Stimulated activated naive B cell treated with anti-CD40 and anti-IgM and Interleukin-4, amounts not matched to agents 10 μg/mL and 1 μg/mL and 100 μg/mL, for 72 hours (primary cell): ENCODE data around the gene CREB3L1.

Source experiments
- ATAC-seq, 2 donors: fragments of 150-1000 bp; cut with Tn5 transposase; replicated peaks; 2 replicates each; pipeline ENCODE4 v1.10.0; 2021; ENCODE audit warnings: moderate library complexity in 1 of 2
- DNase-seq: peaks from one replicate; pipeline ENCODE4 v3.0.0; 2021
- H3K27ac Mint-ChIP-seq: one replicate; pipeline ENCODE4 v1.8.0; 2022; ENCODE audit warnings: mild to moderate bottlenecking, mixed read lengths
- H3K27me3 Mint-ChIP-seq, 2 donors: one replicate each; pipeline ENCODE4 v1.8.0; 2022; ENCODE audit warnings: mixed read lengths in 2 of 2
- H3K36me3 Mint-ChIP-seq, 2 donors: one replicate each; pipeline ENCODE4 v1.8.0; 2022; ENCODE audit warnings: mixed read lengths in 2 of 2, mild to moderate bottlenecking in 1 of 2
- H3K4me1 Mint-ChIP-seq, 2 donors: one replicate each; pipeline ENCODE4 v1.8.0; 2022; ENCODE audit warnings: mixed read lengths in 2 of 2, mild to moderate bottlenecking in 1 of 2
- H3K4me3 Mint-ChIP-seq, 2 donors: one replicate each; pipeline ENCODE4 v1.8.0; 2022; ENCODE audit warnings: mild to moderate bottlenecking in 2 of 2, mixed read lengths in 2 of 2, moderate library complexity in 1 of 2
- H3K9me3 Mint-ChIP-seq, 2 donors: one replicate each; pipeline ENCODE4 v1.8.0; 2022; ENCODE audit warnings: mixed read lengths in 2 of 2, mild to moderate bottlenecking in 1 of 2

CREB3L1 gene

GRCh38 chr11:46272816-46273427 is 4.5 kb upstream of the CREB3L1 start:
- H3K27me3 Mint-ChIP-seq, result peaks cover 17 to 28% of the 10 kb centered on the region in 2 donors
- no peaks in the 10 kb centered on the region for H3K9me3 Mint-ChIP-seq
- no peak overlapping the region for H3K27ac Mint-ChIP-seq
- ATAC-seq, result no peak
- no peaks in the 10 kb centered on the region for H3K36me3 Mint-ChIP-seq
- H3K4me3 Mint-ChIP-seq, result no peak overlapping the region
- peaks cover 6 to 14% of the 10 kb centered on the region in 2 donors for H3K4me1 Mint-ChIP-seq
- DNase-seq, result no peak

GRCh38 chr11:46273511-46274205 is 3.8 kb upstream of the CREB3L1 start:
- Mint-ChIP-seq H3K4me1 (peaks cover 6 to 14% of the 10 kb centered on the region in 2 donors), H3K27ac (no peak overlapping the region), H3K4me3 (no peak overlapping the region), H3K27me3 (peaks cover 14 to 36% of the 10 kb centered on the region in 2 donors), H3K9me3 (no peaks in the 10 kb centered on the region), H3K36me3 (no peaks in the 10 kb centered on the region)
- no peak for DNase-seq
- ATAC-seq, result no peak

- H3K36me3 Mint-ChIP-seq, result no peaks in the 10 kb centered on the region
- no peaks in the 10 kb centered on the region for H3K9me3 Mint-ChIP-seq
- peaks cover 23 to 53% of the 10 kb centered on the region in 2 donors for H3K27me3 Mint-ChIP-seq
- peaks cover 5 to 7% of the 10 kb centered on the region in 2 donors for H3K4me1 Mint-ChIP-seq
- H3K4me3 Mint-ChIP-seq, result no peak overlapping the region
- ATAC-seq, result no peak
- DNase-seq, result no peak
- H3K27ac Mint-ChIP-seq, result no peak overlapping the region
Measured at GRCh38 chr11:46275964-46276641, 1.4 kb upstream of the CREB3L1 start.

GRCh38 chr11:46277313-46277621 is 195 bp upstream of the CREB3L1 start:
- no peaks in the 10 kb centered on the region for H3K9me3 Mint-ChIP-seq
- peak overlapping the region; percentile 11 to 51 for H3K4me3 Mint-ChIP-seq
- H3K4me1 Mint-ChIP-seq, result peaks cover 5 to 9% of the 10 kb centered on the region in 2 donors
- ATAC-seq, result no peak
- H3K27ac Mint-ChIP-seq, result no peak overlapping the region
- peaks cover 30 to 60% of the 10 kb centered on the region in 2 donors for H3K27me3 Mint-ChIP-seq
- H3K36me3 Mint-ChIP-seq, result no peaks in the 10 kb centered on the region
- DNase-seq, result no peak

GRCh38 chr11:46278387-46279125 is 1.1 kb downstream of the CREB3L1 start:
- Mint-ChIP-seq H3K36me3 (no peaks in the 10 kb centered on the region), H3K4me1 (peaks cover 5 to 9% of the 10 kb centered on the region in 2 donors), H3K27me3 (peaks cover 35 to 60% of the 10 kb centered on the region in 2 donors), H3K27ac (no peak overlapping the region), H3K9me3 (no peaks in the 10 kb centered on the region), H3K4me3 (peak overlapping the region in 1 of 2 donors; percentile 12)
- no peak for ATAC-seq
- DNase-seq, result no peak

GRCh38 chr11:46279126-46280099 is 2.0 kb downstream of the CREB3L1 start:
- Mint-ChIP-seq H3K36me3 (no peaks in the 10 kb centered on the region), H3K27ac (no peak overlapping the region), H3K4me1 (peaks cover 5 to 9% of the 10 kb centered on the region in 2 donors), H3K27me3 (peaks cover 41 to 65% of the 10 kb centered on the region in 2 donors), H3K9me3 (no peaks in the 10 kb centered on the region), H3K4me3 (no peak overlapping the region)
- ATAC-seq, result no peak
- DNase-seq, result no peak

GRCh38 chr11:46280706-46281105 is 3.2 kb downstream of the CREB3L1 start:
- H3K4me3 Mint-ChIP-seq, result no peak overlapping the region
- H3K9me3 Mint-ChIP-seq, result no peaks in the 10 kb centered on the region
- DNase-seq (no peak), ATAC-seq (no peak)
- peaks cover 41 to 74% of the 10 kb centered on the region in 2 donors for H3K27me3 Mint-ChIP-seq
- H3K36me3 Mint-ChIP-seq, result no peaks in the 10 kb centered on the region
- no peak overlapping the region for H3K27ac Mint-ChIP-seq
- peaks cover 5 to 9% of the 10 kb centered on the region in 2 donors for H3K4me1 Mint-ChIP-seq

GRCh38 chr11:46281371-46281831 is 3.9 kb downstream of the CREB3L1 start:
- Mint-ChIP-seq H3K4me1 (peaks cover 5 to 9% of the 10 kb centered on the region in 2 donors), H3K27me3 (peaks cover 39 to 74% of the 10 kb centered on the region in 2 donors), H3K9me3 (no peaks in the 10 kb centered on the region), H3K27ac (peak overlapping the region; percentile 62), H3K4me3 (no peak overlapping the region), H3K36me3 (no peaks in the 10 kb centered on the region)
- ATAC-seq (peak in 1 of 2 donors; percentile 19), DNase-seq (no peak)

- H3K27me3 Mint-ChIP-seq, result peaks cover 29 to 57% of the 10 kb centered on the region in 2 donors
- H3K4me3 Mint-ChIP-seq, result no peak overlapping the region
- ATAC-seq (no peak), DNase-seq (no peak)
- no peaks in the 10 kb centered on the region for H3K36me3 Mint-ChIP-seq
- peaks cover 0 to 5% of the 10 kb centered on the region in 2 donors for H3K4me1 Mint-ChIP-seq
- H3K9me3 Mint-ChIP-seq, result no peaks in the 10 kb centered on the region
- H3K27ac Mint-ChIP-seq, result no peak overlapping the region
Measured at GRCh38 chr11:46285173-46285572, 7.7 kb downstream of the CREB3L1 start.

- no peaks in the 10 kb centered on the region for H3K9me3 Mint-ChIP-seq
- peaks cover 33 to 59% of the 10 kb centered on the region in 2 donors for H3K27me3 Mint-ChIP-seq
- ATAC-seq, result no peak
- H3K4me1 Mint-ChIP-seq, result peaks cover 0 to 5% of the 10 kb centered on the region in 2 donors
- no peaks in the 10 kb centered on the region for H3K36me3 Mint-ChIP-seq
- H3K4me3 Mint-ChIP-seq, result no peak overlapping the region
- DNase-seq, result no peak
- H3K27ac Mint-ChIP-seq, result no peak overlapping the region
Measured at GRCh38 chr11:46285594-46286033, 8.2 kb downstream of the CREB3L1 start.

GRCh38 chr11:46286789-46287188 is 9.3 kb downstream of the CREB3L1 start:
- DNase-seq (no peak), ATAC-seq (no peak)
- Mint-ChIP-seq H3K4me3 (no peak overlapping the region), H3K27me3 (peaks cover 32 to 52% of the 10 kb centered on the region in 2 donors), H3K36me3 (no peaks in the 10 kb centered on the region), H3K9me3 (no peaks in the 10 kb centered on the region), H3K27ac (no peak overlapping the region), H3K4me1 (no peaks in the 10 kb centered on the region)

- H3K27me3 Mint-ChIP-seq, result peaks cover 33 to 60% of the 10 kb centered on the region in 2 donors
- no peak for DNase-seq
- no peak overlapping the region for H3K4me3 Mint-ChIP-seq
- ATAC-seq, result no peak
- H3K27ac Mint-ChIP-seq, result no peak overlapping the region
- H3K36me3 Mint-ChIP-seq, result no peaks in the 10 kb centered on the region
- no peaks in the 10 kb centered on the region for H3K9me3 Mint-ChIP-seq
- H3K4me1 Mint-ChIP-seq, result no peaks in the 10 kb centered on the region
Measured at GRCh38 chr11:46288451-46288850, 11.0 kb downstream of the CREB3L1 start.

GRCh38 chr11:46290011-46290410 is 12.5 kb downstream of the CREB3L1 start:
- Mint-ChIP-seq H3K27ac (no peak overlapping the region), H3K4me3 (no peak overlapping the region), H3K4me1 (peaks cover 3% of the 10 kb centered on the region in 2 donors), H3K27me3 (peaks cover 31 to 59% of the 10 kb centered on the region in 2 donors), H3K36me3 (no peaks in the 10 kb centered on the region), H3K9me3 (no peaks in the 10 kb centered on the region)
- no peak for ATAC-seq
- DNase-seq, result no peak
